NK-92 treated with Interleukin-12 subunit alpha and Interleukin-12 subunit beta, amount 100 ng/mL, for 24 hours (cell line): Measurements from ENCODE around the gene ATE1.
"Not testable (repeated sequence)": the region's sequence is repeated elsewhere in the genome, so short reads cannot be mapped to it uniquely, and the experiment has no call there.

Source experiments
- DNase-seq: peaks from one replicate; lab custom pipeline; 2025; lab: John Stamatoyannopoulos, UW

The ATE1 gene

GRCh38 chr10:121788115-121788514, 139.7 kb downstream of the ATE1 start:
- no peak for DNase-seq

GRCh38 chr10:121787169-121787568, 140.7 kb downstream of the ATE1 start:
- DNase-seq = no peak

- DNase-seq = no peak
These were observed 144.0 kb downstream of the ATE1 start for GRCh38 chr10:121783782-121784372.

- DNase-seq = no peak
These were observed 146.7 kb downstream of the ATE1 start for GRCh38 chr10:121781101-121781500.

GRCh38 chr10:121774813-121775212, 153.0 kb downstream of the ATE1 start:
- DNase-seq = no peak

GRCh38 chr10:121774404-121774803, 153.4 kb downstream of the ATE1 start:
- DNase-seq = no peak

GRCh38 chr10:121772884-121773283, 154.9 kb downstream of the ATE1 start:
- DNase-seq = no peak

GRCh38 chr10:121772406-121772805, 155.4 kb downstream of the ATE1 start:
- no peak for DNase-seq

- no peak for DNase-seq
These were observed 155.9 kb downstream of the ATE1 start for GRCh38 chr10:121771966-121772365.

- DNase-seq = no peak
These were observed 161.4 kb downstream of the ATE1 start for GRCh38 chr10:121766426-121766825.

GRCh38 chr10:121765204-121765603, 162.6 kb downstream of the ATE1 start:
- no peak for DNase-seq

- no peak for DNase-seq
These were observed 163.4 kb downstream of the ATE1 start for GRCh38 chr10:121764233-121764942.

GRCh38 chr10:121757241-121757640, 170.6 kb downstream of the ATE1 start:
- not testable (repeated sequence) for DNase-seq

- DNase-seq = not testable (repeated sequence)
These were observed 172.3 kb downstream of the ATE1 start for GRCh38 chr10:121755496-121755895.

GRCh38 chr10:121754666-121755065, 173.2 kb downstream of the ATE1 start:
- no peak for DNase-seq

GRCh38 chr10:121753726-121754476, 173.9 kb downstream of the ATE1 start:
- no peak for DNase-seq

GRCh38 chr10:121751191-121751760, 176.6 kb downstream of the ATE1 start:
- DNase-seq = no peak

- no peak for DNase-seq
These were observed 180.6 kb downstream of the ATE1 start for GRCh38 chr10:121747163-121747775.

- DNase-seq = no peak
These were observed 186.5 kb downstream of the ATE1 start for GRCh38 chr10:121741248-121741792.

- no peak for DNase-seq
These were observed 187.8 kb downstream of the ATE1 start for GRCh38 chr10:121740069-121740468.

GRCh38 chr10:121739114-121739513, 188.7 kb downstream of the ATE1 start:
- no peak for DNase-seq
